ENCODE results near the gene PDGFD.

Gene PDGFD

GRCh38 chr11:104164028-104164520, at the start of gene PDGFD:
Gene PDGFD (minus strand): TSS chr11:104164147.
- peak; percentile 75 for DNase-seq

GRCh38 chr11:104206936-104207335, 43.0 kb upstream of the PDGFD start:
- no peak for DNase-seq

- DNase-seq = no peak
Observed at GRCh38 chr11:104205838-104206237, 41.9 kb upstream of the PDGFD start.

- DNase-seq = no peak
Observed at GRCh38 chr11:104200688-104201087, 36.7 kb upstream of the PDGFD start.

- DNase-seq = no peak
Observed at GRCh38 chr11:104199053-104199452, 35.1 kb upstream of the PDGFD start.

GRCh38 chr11:104198576-104198975, 34.6 kb upstream of the PDGFD start:
- DNase-seq = no peak

GRCh38 chr11:104191124-104191523, 27.2 kb upstream of the PDGFD start:
- DNase-seq = no peak

GRCh38 chr11:104183593-104183992, 19.6 kb upstream of the PDGFD start:
- DNase-seq = no peak

- DNase-seq = no peak
Observed at GRCh38 chr11:104175769-104176168, 11.8 kb upstream of the PDGFD start.

GRCh38 chr11:104169091-104169490, 5.1 kb upstream of the PDGFD start:
- no peak for DNase-seq

GRCh38 chr11:104165014-104165413, 1.1 kb upstream of the PDGFD start:
- no peak for DNase-seq

GRCh38 chr11:104163100-104164027, 583 bp downstream of the PDGFD start:
- DNase-seq = peak; percentile 13

- no peak for DNase-seq
Observed at GRCh38 chr11:104161751-104162450, 2.0 kb downstream of the PDGFD start.

GRCh38 chr11:104159356-104159755, 4.6 kb downstream of the PDGFD start:
- DNase-seq = no peak

GRCh38 chr11:104155375-104155774, 8.6 kb downstream of the PDGFD start:
- no peak for DNase-seq

- DNase-seq = no peak
Observed at GRCh38 chr11:104154296-104154695, 9.7 kb downstream of the PDGFD start.

GRCh38 chr11:104152941-104153505, 10.9 kb downstream of the PDGFD start:
- DNase-seq = no peak

GRCh38 chr11:104151404-104152204, 12.3 kb downstream of the PDGFD start:
- DNase-seq = peak; percentile 9

GRCh38 chr11:104148706-104149105, 15.2 kb downstream of the PDGFD start:
- no peak for DNase-seq

- no peak for DNase-seq
Observed at GRCh38 chr11:104148074-104148473, 15.9 kb downstream of the PDGFD start.

- DNase-seq = no peak
Observed at GRCh38 chr11:104146943-104147342, 17.0 kb downstream of the PDGFD start.

GRCh38 chr11:104146421-104146820, 17.5 kb downstream of the PDGFD start:
- DNase-seq = no peak

- DNase-seq = no peak
Observed at GRCh38 chr11:104145062-104145461, 18.9 kb downstream of the PDGFD start.
